SK-N-SH treated with all-trans-retinoic acid at 6 μM for 48 hours (cell line): ENCODE measurements around the gene PDE5A.

Source experiments
- ATAC-seq: fragments of 200-7000 bp; cut with Tn5 transposase; 3 replicates; pipeline ENCODE4 v1.9.1; 2020; ENCODE audit warnings: mild to moderate bottlenecking, moderate library complexity
- ARNTL ChIP-seq: fragments of 450-650 bp; formaldehyde crosslinking; IDR thresholded peaks from 2 replicates; pipeline ENCODE4 v1.5.0; 2020; ENCODE audit warnings: low read depth, mild to moderate bottlenecking, moderate library complexity, borderline replicate concordance
- BACH2 ChIP-seq: fragments of 250-450 bp; sonication (Bioruptor Pico); IDR thresholded peaks from 2 replicates; pipeline ENCODE4 v1.9.0; 2021; ENCODE audit warnings: mild to moderate bottlenecking, borderline replicate concordance
- CSDC2 ChIP-seq: fragments of 250-450 bp; sonication (Bioruptor Pico); IDR thresholded peaks from 2 replicates; pipeline ENCODE4 v1.5.0; 2020; ENCODE audit warnings: mild to moderate bottlenecking, moderate library complexity
- ESRRG ChIP-seq: fragments of 250-450 bp; sonication (Bioruptor Pico); IDR thresholded peaks from 2 replicates; pipeline ENCODE4 v1.6.1; 2021; ENCODE audit warnings: mild to moderate bottlenecking
- ISL1 ChIP-seq: fragments of 250-450 bp; sonication (Bioruptor Pico); IDR thresholded peaks from 2 replicates; pipeline ENCODE4 v2.1.2; 2022; ENCODE audit warnings: mild to moderate bottlenecking, moderate library complexity
- PATZ1 ChIP-seq: fragments of 250-450 bp; sonication (Bioruptor Pico); IDR thresholded peaks from 2 replicates; pipeline ENCODE4 v1.8.0; 2020; ENCODE audit warnings: mild to moderate bottlenecking, moderate library complexity, borderline replicate concordance
- POU6F1 ChIP-seq: fragments of 250-450 bp; sonication (Bioruptor Pico); IDR thresholded peaks from 2 replicates; pipeline ENCODE4 v1.8.0; 2021; ENCODE audit warnings: low read depth, mild to moderate bottlenecking, moderate library complexity, borderline replicate concordance
- PPARA ChIP-seq: fragments of 250-450 bp; sonication (Bioruptor Pico); IDR thresholded peaks from 2 replicates; pipeline ENCODE4 v1.5.0; 2020; ENCODE audit warnings: mild to moderate bottlenecking, borderline replicate concordance
- RARB ChIP-seq: fragments of 250-450 bp; sonication (Bioruptor Pico); IDR thresholded peaks from 2 replicates; pipeline ENCODE4 v1.8.0; 2021; ENCODE audit warnings: mild to moderate bottlenecking, moderate library complexity
- SNAI2 ChIP-seq: fragments of 250-450 bp; sonication (Bioruptor Pico); IDR thresholded peaks from 2 replicates; pipeline ENCODE4 v1.5.0; 2020; ENCODE audit warnings: mild to moderate bottlenecking, moderate library complexity
- TCF4 ChIP-seq: fragments of 250-450 bp; sonication (Bioruptor Pico); IDR thresholded peaks from 2 replicates; pipeline ENCODE4 v1.8.0; 2021; ENCODE audit warnings: mild to moderate bottlenecking, moderate library complexity, borderline replicate concordance
- TOX ChIP-seq: fragments of 250-450 bp; sonication (Bioruptor Pico); IDR thresholded peaks from 2 replicates; pipeline ENCODE4 v1.8.0; 2021; ENCODE audit warnings: mild to moderate bottlenecking, moderate library complexity, borderline replicate concordance
- TSHZ2 ChIP-seq: fragments of 250-450 bp; sonication (Bioruptor Pico); IDR thresholded peaks from 2 replicates; pipeline ENCODE4 v1.5.0; 2020; ENCODE audit warnings: mild to moderate bottlenecking, moderate library complexity
- ZC3H10 ChIP-seq: fragments of 250-450 bp; sonication (Bioruptor Pico); IDR thresholded peaks from 2 replicates; pipeline ENCODE4 v1.5.1; 2021; ENCODE audit warnings: mild to moderate bottlenecking, moderate library complexity
- ZNF565 ChIP-seq: fragments of 450-650 bp; formaldehyde crosslinking; conservative IDR thresholded peaks from 2 replicates; pipeline ENCODE4 v1.5.0; 2020; ENCODE audit warnings: low read depth, mild to moderate bottlenecking, moderate library complexity
- ZNF70 ChIP-seq: fragments of 450-650 bp; formaldehyde crosslinking; IDR thresholded peaks from 2 replicates; pipeline ENCODE4 v1.5.0; 2020; ENCODE audit warnings: mild to moderate bottlenecking, moderate library complexity
- ZNF8 ChIP-seq: fragments of 450-650 bp; formaldehyde crosslinking; IDR thresholded peaks from 2 replicates; pipeline ENCODE4 v1.5.0; 2020; ENCODE audit warnings: mild to moderate bottlenecking, moderate library complexity

PDE5A gene

GRCh38 chr4:119479180-119479808 lies 149.3 kb downstream of the PDE5A start (continued):
- no peak for TF ChIP-seq TSHZ2 (CRISPR knock-in tag)
- no peak for TF ChIP-seq CSDC2 (CRISPR knock-in tag)
- no peak for TF ChIP-seq PATZ1 (CRISPR knock-in tag)

DNA sequence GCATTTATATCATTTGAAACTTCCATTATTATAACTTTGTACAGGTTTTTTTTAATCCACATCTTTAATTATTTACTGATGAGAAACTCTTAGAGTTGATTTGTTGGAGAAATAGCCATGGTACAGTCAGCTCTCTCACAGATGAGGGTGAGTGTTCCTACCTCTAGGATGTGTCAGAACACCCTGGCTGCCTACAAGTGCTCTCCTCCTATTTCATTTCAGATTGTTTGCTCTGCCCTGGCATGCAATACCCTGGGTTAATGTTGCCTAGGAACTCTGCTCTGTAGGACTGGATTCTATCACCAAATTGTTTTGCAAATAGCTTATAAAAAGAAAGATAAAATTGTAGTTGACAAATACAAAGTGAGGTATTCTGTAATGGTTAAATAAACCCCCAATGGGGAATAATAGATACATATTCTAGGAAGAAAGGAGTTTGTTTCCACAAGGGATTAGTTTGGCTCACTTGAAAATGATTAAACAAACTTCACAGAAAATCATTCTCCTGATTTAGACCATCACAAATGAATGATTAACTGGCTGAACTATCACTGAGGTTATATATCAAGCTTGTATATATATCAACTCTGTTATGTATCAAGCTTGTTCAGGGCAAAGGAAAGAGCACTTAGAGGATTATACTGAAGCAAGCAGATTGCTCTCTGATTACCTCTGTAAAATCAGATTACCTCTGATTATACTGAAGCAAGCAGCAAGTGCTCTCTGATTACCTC lies 150.0 kb downstream of the PDE5A start:
- ATAC-seq: peak; percentile 76
- TF ChIP-seq TCF4 (CRISPR knock-in tag) (no peak), ISL1 (CRISPR knock-in tag) (peak; percentile 78)

DNA sequence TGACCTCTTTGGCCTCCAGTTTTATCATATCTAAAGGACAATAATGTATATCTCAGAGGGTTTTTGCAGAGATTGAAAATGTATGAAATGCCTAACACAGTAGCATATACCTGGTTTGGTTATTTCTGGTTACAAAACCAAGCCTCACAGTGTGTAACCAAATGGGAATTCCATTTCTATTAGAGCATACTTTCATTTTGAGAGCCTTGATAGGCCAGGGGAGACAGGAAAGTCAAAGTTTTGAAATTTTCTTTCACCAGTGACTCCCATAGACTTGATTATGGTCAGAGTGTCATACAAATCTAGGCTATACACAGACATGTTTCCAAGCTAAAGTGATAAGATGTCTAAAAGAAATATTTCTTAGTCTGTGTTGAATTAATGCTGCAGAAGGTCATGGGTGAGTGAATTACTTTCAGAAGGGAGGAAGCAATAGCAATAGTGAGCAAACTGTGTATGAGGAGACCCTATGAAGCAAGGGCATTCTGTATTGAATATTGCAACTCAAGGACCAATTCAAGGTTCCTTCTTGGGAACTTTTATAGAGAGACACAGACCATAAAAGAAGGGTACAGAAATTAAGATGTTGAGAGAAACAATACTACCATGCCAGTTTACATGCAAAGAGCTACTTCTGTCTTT lies 151.1 kb downstream of the PDE5A start:
- ATAC-seq: no peak
- TF ChIP-seq BACH2 (CRISPR knock-in tag) (no peak), SNAI2 (CRISPR knock-in tag) (no peak), TCF4 (CRISPR knock-in tag) (no peak), PPARA (CRISPR knock-in tag) (no peak), ESRRG (CRISPR knock-in tag) (no peak), RARB (no peak), ZC3H10 (no peak), TOX (CRISPR knock-in tag) (no peak), ZNF565 (CRISPR knock-in tag) (no peak), ZNF70 (CRISPR knock-in tag) (no peak), CSDC2 (CRISPR knock-in tag) (no peak), PATZ1 (CRISPR knock-in tag) (no peak), POU6F1 (no peak), ARNTL (CRISPR knock-in tag) (no peak), TSHZ2 (CRISPR knock-in tag) (no peak), ZNF8 (CRISPR knock-in tag) (no peak)
